ENCODE results near the gene OLFML2A.
"Not testable (repeated sequence)": the region's sequence is repeated elsewhere in the genome, so short reads cannot be mapped to it uniquely, and the experiment has no call there.

The OLFML2A gene

GRCh38 chr9:124834591-124834990 lies 57.7 kb downstream of the OLFML2A start:
- H2AFZ ChIP-seq (ENCODE audit: low read length) = no peak overlapping the region
- H3K4me2 ChIP-seq (ENCODE audit: low read length) = no peak overlapping the region
- no peak for TF ChIP-seq EZH2 (IDR thresholded peaks at IDR 0.05; ENCODE audit: borderline replicate concordance, low read length)
- no peak for TF ChIP-seq CTCF (IDR thresholded peaks at IDR 0.05; ENCODE audit: low read length)
- no peak overlapping the region for H3K27ac ChIP-seq (ENCODE audit: low read depth, low read length, poor library complexity, severe bottlenecking)
- H3K79me2 ChIP-seq (ENCODE audit: insufficient read depth, low read length) = no peaks in the 10 kb centered on the region
- no peaks in the 10 kb centered on the region for H4K20me1 ChIP-seq (ENCODE audit: insufficient read depth, low read length)
- H3F3A ChIP-seq (ENCODE audit: insufficient read depth, low read length) = no peaks in the 10 kb centered on the region
- H3K9me2 ChIP-seq (ENCODE audit: low read depth, low read length) = no peaks in the 10 kb centered on the region
- H3K9me3 ChIP-seq (ENCODE audit: low read length) = no peaks in the 10 kb centered on the region
- H3K27me3 ChIP-seq (ENCODE audit: insufficient read depth, low read length) = no peaks in the 10 kb centered on the region
- H3K36me3 ChIP-seq (ENCODE audit: insufficient read depth, low read length) = no peaks in the 10 kb centered on the region
- H3K4me1 ChIP-seq (ENCODE audit: insufficient read depth, low read length, severe bottlenecking) = no peaks in the 10 kb centered on the region
- H3K4me3 ChIP-seq (ENCODE audit: low read depth, low read length, poor library complexity, severe bottlenecking) = no peak overlapping the region
- no peak overlapping the region for H3K9ac ChIP-seq (ENCODE audit: low read length)

GRCh38 chr9:124835026-124835557 lies 58.2 kb downstream of the OLFML2A start:
- Histone ChIP-seq H3K9me3 (ENCODE audit: low read length) (no peaks in the 10 kb centered on the region), H3K4me1 (ENCODE audit: insufficient read depth, low read length, severe bottlenecking) (peaks cover 2% of the 10 kb centered on the region), H4K20me1 (ENCODE audit: insufficient read depth, low read length) (no peaks in the 10 kb centered on the region), H2AFZ (ENCODE audit: low read length) (no peak overlapping the region), H3K9ac (ENCODE audit: low read length) (no peak overlapping the region), H3K4me2 (ENCODE audit: low read length) (no peak overlapping the region), H3K79me2 (ENCODE audit: insufficient read depth, low read length) (no peaks in the 10 kb centered on the region), H3K4me3 (ENCODE audit: low read depth, low read length, poor library complexity, severe bottlenecking) (no peak overlapping the region), H3F3A (ENCODE audit: insufficient read depth, low read length) (no peaks in the 10 kb centered on the region), H3K36me3 (ENCODE audit: insufficient read depth, low read length) (no peaks in the 10 kb centered on the region), H3K9me2 (ENCODE audit: low read depth, low read length) (no peaks in the 10 kb centered on the region), H3K27ac (ENCODE audit: low read depth, low read length, poor library complexity, severe bottlenecking) (no peak overlapping the region), H3K27me3 (ENCODE audit: insufficient read depth, low read length) (no peaks in the 10 kb centered on the region)
- TF ChIP-seq EZH2 (IDR thresholded peaks at IDR 0.05; ENCODE audit: borderline replicate concordance, low read length) (no peak), CTCF (IDR thresholded peaks at IDR 0.05; ENCODE audit: low read length) (no peak)

- not testable (repeated sequence) for H3F3A ChIP-seq (ENCODE audit: insufficient read depth, low read length); H3K4me3 ChIP-seq (ENCODE audit: low read depth, low read length, poor library complexity, severe bottlenecking); H3K79me2 ChIP-seq (ENCODE audit: insufficient read depth, low read length); H2AFZ ChIP-seq (ENCODE audit: low read length); H3K9ac ChIP-seq (ENCODE audit: low read length); H4K20me1 ChIP-seq (ENCODE audit: insufficient read depth, low read length); H3K27ac ChIP-seq (ENCODE audit: low read depth, low read length, poor library complexity, severe bottlenecking); H3K27me3 ChIP-seq (ENCODE audit: insufficient read depth, low read length); H3K9me3 ChIP-seq (ENCODE audit: low read length); H3K4me2 ChIP-seq (ENCODE audit: low read length); H3K4me1 ChIP-seq (ENCODE audit: insufficient read depth, low read length, severe bottlenecking); H3K9me2 ChIP-seq (ENCODE audit: low read depth, low read length); H3K36me3 ChIP-seq (ENCODE audit: insufficient read depth, low read length)
These were observed 61.2 kb downstream of the OLFML2A start for GRCh38 chr9:124838132-124838531.

GRCh38 chr9:124838567-124839275 lies 61.8 kb downstream of the OLFML2A start:
- not testable (repeated sequence) for H3K27me3 ChIP-seq (ENCODE audit: insufficient read depth, low read length); H3K27ac ChIP-seq (ENCODE audit: low read depth, low read length, poor library complexity, severe bottlenecking); H4K20me1 ChIP-seq (ENCODE audit: insufficient read depth, low read length); H3K9ac ChIP-seq (ENCODE audit: low read length); H3K4me2 ChIP-seq (ENCODE audit: low read length); H3K36me3 ChIP-seq (ENCODE audit: insufficient read depth, low read length); H3K79me2 ChIP-seq (ENCODE audit: insufficient read depth, low read length); H3K9me2 ChIP-seq (ENCODE audit: low read depth, low read length); H3K4me3 ChIP-seq (ENCODE audit: low read depth, low read length, poor library complexity, severe bottlenecking); H2AFZ ChIP-seq (ENCODE audit: low read length); H3K9me3 ChIP-seq (ENCODE audit: low read length); H3K4me1 ChIP-seq (ENCODE audit: insufficient read depth, low read length, severe bottlenecking); H3F3A ChIP-seq (ENCODE audit: insufficient read depth, low read length)

Data from OCI-LY1 (cell line).